ENCODE data around the gene MUC22.
"Not testable (repeated sequence)": the region's sequence is repeated elsewhere in the genome, so short reads cannot be mapped to it uniquely, and the experiment has no call there.

MUC22 gene

DNA sequence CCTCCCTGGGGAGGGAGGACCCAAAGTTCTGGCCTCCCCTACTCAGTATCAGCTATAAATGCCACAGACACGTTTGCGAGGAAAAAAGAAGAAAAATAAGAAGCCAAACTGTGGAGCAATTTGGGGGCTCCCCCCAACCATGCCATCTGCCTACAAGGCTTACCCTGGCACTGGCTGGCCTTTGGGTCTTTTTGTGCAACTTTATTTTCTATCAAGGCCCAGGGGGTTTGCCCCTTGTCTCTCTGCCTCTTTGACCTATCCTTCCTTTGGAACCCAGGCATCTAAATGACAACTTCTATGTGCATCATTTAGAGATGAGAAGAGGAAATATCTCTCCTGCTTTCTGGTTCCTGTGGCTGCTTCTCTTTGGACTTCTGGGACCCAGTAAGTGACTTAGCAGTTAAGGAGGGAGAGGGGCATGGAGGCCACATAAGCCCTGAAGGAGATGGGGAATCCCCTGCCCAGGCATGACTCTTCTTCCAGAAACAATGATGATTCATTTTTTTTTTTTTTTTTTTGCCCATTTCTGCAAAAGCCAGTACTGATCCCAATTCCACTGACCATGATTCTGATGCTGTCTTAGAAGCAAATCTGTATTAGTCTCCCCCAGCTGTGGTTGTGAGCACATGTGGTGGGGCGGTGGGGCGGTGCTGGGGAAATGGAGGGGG, at the start of gene MUC22:
Gene MUC22 (plus strand): TSS at position 82 of the 668 bp plus-strand sequence. CDS start 233 bp downstream, at position 315.
- DNase-seq = no peak

DNA sequence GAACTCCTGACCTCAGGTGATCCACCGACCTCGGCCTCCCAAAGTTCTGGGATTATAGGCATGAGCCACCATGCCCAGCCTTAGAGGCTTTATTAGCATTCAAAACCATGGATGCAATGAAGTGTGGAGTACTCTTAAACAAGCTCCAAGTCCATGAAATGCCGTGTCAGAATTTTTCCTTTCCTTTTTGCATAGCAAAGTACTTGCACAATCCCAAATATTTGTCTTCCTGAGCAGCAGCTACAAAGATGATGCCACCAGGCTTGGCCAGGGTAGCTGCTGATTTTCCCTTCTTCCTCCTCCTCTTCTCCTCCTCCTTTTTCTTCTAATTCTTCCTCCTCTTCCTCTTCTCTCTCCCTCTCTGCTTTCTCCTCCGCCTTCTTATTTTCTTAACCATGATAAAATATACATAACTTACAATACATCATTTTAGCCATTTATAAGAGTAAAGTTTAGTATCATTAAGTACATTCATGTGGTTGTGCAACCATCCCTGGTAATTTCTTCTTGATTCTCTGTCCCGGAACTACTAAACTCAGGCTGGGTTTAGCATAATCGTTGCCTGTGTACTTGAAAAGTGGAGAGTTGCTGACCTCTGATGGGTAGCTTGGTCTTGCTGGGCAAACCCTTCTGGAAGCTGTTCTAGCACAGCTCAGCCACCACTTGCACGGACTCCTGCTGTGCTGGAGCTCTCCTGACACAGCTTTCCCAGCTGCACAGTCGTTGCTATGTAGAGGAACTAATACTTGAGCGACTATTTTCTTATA, 49.2 kb upstream of the MUC22 start:
- no peak for DNase-seq

GRCh38 chr6:30962716-30963115, 47.6 kb upstream of the MUC22 start:
- no peak for DNase-seq

DNA sequence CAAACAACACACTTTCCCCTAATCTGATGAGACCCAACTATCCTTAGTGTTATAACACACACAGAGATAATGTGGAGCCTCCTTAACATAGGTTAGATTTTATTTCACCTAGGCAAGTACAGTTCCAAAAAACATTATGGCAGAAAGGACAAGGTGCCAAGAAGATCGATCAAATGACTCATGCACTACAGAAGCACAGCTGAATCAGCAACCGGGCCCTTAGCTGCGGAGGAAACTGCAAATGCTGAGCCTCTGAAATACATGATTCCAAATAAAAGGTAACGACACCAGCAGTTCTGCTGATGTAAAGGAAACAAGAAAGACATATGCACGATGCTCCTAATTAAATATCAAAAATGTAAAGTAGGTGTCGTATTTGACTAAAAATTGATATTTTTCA, 46.6 kb upstream of the MUC22 start:
- no peak for DNase-seq

DNA sequence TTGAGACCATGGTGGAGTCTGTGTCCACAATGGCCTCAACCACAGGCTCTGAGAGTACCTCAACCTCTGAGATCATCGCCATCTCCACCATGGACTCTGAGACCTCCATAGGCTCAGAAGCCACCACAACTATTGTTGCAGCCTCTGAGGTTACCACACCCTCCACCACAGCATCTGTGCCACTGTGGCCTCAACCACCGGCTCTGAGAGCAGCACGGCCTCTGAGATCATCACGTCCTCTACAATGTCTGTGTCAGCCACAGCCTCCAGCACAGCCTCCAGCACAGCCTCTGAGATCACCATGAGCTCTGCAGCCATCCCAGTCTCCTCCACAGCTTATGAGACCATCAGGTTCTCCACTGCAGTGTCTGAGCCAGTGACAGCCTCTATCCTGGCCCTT, 46.2 kb upstream of the MUC22 start:
- no peak for DNase-seq

- DNase-seq = no peak
Observed at GRCh38 chr6:30965140-30965601, 45.1 kb upstream of the MUC22 start.

DNA sequence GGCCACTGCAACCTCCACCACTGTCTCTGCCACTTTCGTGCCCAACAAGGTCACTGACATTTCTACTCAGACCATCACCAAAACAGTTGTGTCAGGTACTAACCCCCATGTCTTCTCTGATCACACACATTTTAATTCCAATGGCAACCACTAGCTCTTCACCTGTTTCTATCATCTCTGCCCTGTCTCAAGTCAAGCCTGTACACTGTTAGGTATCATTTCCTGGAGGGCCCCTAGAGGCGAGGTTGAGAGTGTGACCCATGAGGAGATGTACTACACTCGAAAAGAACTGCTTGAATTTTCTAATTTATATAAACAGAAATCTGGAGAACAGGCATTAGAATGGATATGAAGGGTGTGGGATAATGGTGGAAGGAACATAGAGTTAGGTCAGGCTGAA, 44.1 kb upstream of the MUC22 start:
- DNase-seq = no peak

- not testable (repeated sequence) for DNase-seq
Observed at GRCh38 chr6:30969171-30969570, 41.1 kb upstream of the MUC22 start.

- no peak for DNase-seq
Observed at GRCh38 chr6:30970946-30971345, 39.3 kb upstream of the MUC22 start.

- no peak for DNase-seq
Observed at GRCh38 chr6:30972816-30973215, 37.5 kb upstream of the MUC22 start.

GRCh38 chr6:30974490-30975252, 35.6 kb upstream of the MUC22 start:
- DNase-seq = no peak

DNA sequence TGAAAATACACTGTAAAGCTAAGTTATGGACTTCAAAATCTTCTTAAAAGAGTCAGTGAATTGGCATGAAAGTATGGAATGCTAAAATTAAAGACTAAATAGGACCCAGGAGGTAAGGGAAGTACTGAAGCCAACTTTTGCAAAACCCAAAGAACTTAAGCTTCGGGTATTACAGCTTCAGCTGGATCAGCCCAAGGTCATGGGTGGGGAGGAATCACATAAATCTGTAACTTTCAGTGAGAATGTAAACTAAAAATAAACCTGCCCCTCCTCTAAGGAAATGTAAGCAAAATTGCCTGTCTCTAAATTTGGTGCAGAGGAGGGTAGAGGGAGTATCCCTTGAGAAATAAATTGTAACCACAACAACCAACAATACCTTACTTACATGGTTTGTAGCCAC, 31.1 kb upstream of the MUC22 start:
- no peak for DNase-seq

GRCh38 chr6:30979690-30980089, 30.6 kb upstream of the MUC22 start:
- no peak for DNase-seq

- DNase-seq = no peak
Observed at GRCh38 chr6:30981942-30982772, 28.1 kb upstream of the MUC22 start.

GRCh38 chr6:30983439-30983838, 26.8 kb upstream of the MUC22 start, which contains the start of gene MUC21:
Gene MUC21 (plus strand): TSS chr6:30983718. CDS start chr6:30983959, 241 bp downstream.
- DNase-seq = no peak

- DNase-seq = no peak
Observed at GRCh38 chr6:30985490-30985889, 24.8 kb upstream of the MUC22 start.

GRCh38 chr6:30987304-30987703, 23.0 kb upstream of the MUC22 start:
- no peak for DNase-seq

DNA sequence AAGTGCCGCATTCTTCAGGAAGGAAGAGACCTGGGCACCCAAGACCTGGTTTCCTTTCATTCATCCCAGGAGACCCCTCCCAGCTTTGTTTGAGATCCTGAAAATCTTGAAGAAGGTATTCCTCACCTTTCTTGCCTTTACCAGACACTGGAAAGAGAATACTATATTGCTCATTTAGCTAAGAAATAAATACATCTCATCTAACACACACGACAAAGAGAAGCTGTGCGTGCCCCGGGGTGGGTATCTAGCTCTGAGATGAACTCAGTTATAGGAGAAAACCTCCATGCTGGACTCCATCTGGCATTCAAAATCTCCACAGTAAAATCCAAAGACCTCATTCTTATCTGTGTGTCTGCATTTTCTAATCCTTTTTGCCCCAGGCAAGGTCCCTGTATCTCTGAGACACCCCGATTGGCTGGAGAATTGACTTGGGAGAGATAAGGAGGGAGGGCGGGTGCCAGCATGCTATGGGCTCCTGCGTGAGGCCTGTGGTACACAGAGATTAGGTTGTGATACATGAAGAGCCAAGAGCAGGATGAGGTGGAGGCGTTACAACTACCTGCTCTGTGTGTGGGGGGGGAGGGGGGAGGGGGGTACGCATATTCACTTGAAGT, 22.0 kb upstream of the MUC22 start:
- DNase-seq = no peak

DNA sequence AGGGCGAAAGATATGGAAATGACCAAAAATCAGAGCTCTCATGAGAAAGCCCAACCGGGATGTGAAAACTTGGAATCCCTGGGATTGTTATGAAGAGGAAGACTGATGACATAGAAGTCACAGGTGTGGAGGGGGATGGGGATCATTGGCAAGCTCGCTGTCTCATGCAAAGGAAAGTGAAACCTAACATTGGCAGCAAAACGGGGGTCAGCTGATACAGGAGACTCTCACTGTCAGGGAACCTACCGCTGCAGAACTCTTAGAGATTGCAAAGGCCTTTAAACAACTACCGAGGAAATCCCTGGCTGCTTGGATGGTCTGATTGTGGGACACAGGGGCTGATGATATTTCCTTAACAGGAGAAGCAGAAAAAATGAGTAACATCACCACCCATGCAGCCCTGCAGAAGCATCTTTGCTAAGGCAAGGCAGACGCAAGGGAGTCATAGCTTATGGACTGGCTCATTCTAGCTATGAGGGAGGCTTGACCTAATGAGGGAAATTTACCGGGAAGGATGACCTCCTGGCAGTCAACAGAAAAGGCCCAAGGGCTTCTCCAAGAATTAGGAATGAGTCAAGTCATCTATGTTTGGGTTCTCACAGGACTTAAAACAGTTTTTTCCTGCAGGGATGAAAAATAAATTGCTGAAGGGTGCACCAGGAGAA, 19.7 kb upstream of the MUC22 start:
- no peak for DNase-seq

DNA sequence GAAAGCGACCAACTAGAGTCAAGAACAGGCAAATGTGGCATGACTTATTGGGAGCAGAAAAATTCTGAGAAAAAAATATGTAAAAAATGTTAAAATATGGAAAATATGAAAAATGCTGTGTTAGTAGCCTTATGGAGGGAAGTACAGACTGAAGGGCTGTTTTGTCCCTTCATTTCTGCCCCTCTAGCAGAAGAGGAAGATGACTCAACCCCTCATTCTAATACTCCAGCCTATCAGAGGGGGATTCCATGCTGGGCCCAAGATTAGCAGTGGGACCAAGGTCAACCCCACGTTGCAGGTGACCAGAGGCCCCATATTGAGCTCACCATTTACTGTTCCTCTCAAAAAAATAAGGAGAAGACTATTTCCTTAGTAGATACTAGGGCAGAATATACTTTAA, 18.4 kb upstream of the MUC22 start:
- no peak for DNase-seq

DNA sequence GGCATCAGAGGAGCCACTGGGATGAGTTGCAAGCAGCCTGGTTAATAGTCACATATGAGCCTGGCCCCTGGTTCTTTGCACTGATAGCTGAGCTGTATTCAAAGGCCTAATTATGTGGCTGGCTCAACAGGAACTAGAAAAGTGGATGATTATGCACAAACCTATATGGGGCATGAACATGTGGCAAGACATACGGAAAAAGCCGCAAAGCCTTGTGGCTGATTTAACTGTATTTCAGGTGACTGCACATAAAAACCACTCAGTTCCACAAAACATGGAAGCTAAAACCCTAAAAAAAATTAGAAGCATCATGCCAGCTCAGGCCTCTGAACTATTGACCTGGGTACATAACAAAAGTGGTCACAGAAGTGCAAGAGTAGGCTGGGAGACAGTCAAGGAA, 13.0 kb upstream of the MUC22 start:
- no peak for DNase-seq

GRCh38 chr6:30998785-30999184, 11.5 kb upstream of the MUC22 start:
- no peak for DNase-seq
